K562 (cell line): ENCODE measurements around the gene FAM234B. TPM values are rescaled to one million over a fixed set of nuclear protein-coding genes. Genes with fewer than 3 reads are reported as not detected.
A peak's percentile ranks its signal among the peaks of the same experiment; 100 is the strongest.

Source experiments
- ATAC-seq: fragments of 200-7000 bp; cut with Tn5 transposase; 3 replicates; pipeline ENCODE4 v1.9.1; 2020; ENCODE audit warnings: moderate library complexity
- BruUV-seq: library from RNA; stranded (reverse); fragments of 400-500 nt; replicated peaks from 2 replicates; lab custom pipeline; 2021; lab: Mats Ljungman, UMichigan
- CTCF ChIA-PET: fragments of 300-600 bp; formaldehyde crosslinking; extraction: SDS; loops from one replicate; lab custom pipeline; 2021; ENCODE audit warnings: low intra/inter-chr PET ratio; lab: Yijun Ruan, JAX
- POLR2A ChIA-PET: fragments of 300-600, 350-650 bp; sonication (Branson Sonifier 250); formaldehyde crosslinking; extraction: SDS; loops from one replicate; lab custom pipeline; 2021; ENCODE audit warnings: antibody characterized with exemption, inconsistent platforms; lab: Yijun Ruan, JAX
- DNase-seq, 4 experiments: peaks; one replicate each; pipeline versions ENCODE4 v3.0.0 to v3.0.0-alpha.2; 2011 to 2018; ENCODE audit warnings: low spot score in 3 of 4, mixed read lengths in 3 of 4; ENCODE audit errors: extremely low read depth in 1 of 4
- FAIRE-seq: peaks from 2 replicates; lab custom pipeline; 2011; peaks lifted over from hg19 to GRCh38; lab: Jason Lieb, UNC
- H2AFZ ChIP-seq: 2 replicates; pipeline ENCODE4 v1.6.0; 2011; ENCODE audit warnings: low read depth, low read length, control low read depth, inconsistent platforms
- H3K27ac ChIP-seq: fragments of 200-600 bp; 3 replicates; pipeline ENCODE4 v1.8.0; 2011; ENCODE audit warnings: low read depth, mild to moderate bottlenecking, control low read depth, inconsistent platforms, low read length, moderate library complexity, mixed read lengths; ENCODE audit errors: extremely low read depth
- H3K27me3 ChIP-seq, 2 experiments: fragments of 300-600 bp in 1 of 2; 2 replicates in 1 of 2; 3 replicates in 1 of 2; pipeline versions ENCODE4 v1.6.0 to v1.8.0; 2011; ENCODE audit warnings: inconsistent platforms in 2 of 2, low read length in 2 of 2, mild to moderate bottlenecking in 1 of 2, mixed read lengths in 1 of 2, moderate library complexity in 1 of 2; ENCODE audit not compliant: control insufficient read depth in 2 of 2, insufficient read depth in 2 of 2
- H3K36me3 ChIP-seq: fragments of 300-600 bp; 3 replicates; pipeline ENCODE4 v1.8.0; 2011; ENCODE audit warnings: mild to moderate bottlenecking, low read length, inconsistent platforms; ENCODE audit not compliant: control insufficient read depth, insufficient read depth
- H3K4me1 ChIP-seq, 2 experiments: fragments of 200-600 bp in 1 of 2; replicated peaks in 1 of 2; 2 replicates in 1 of 2; 3 replicates in 1 of 2; pipeline versions ENCODE4 v1.5.1 to v1.8.0; 2011; ENCODE audit warnings: inconsistent platforms in 2 of 2, low read length in 2 of 2, mild to moderate bottlenecking in 1 of 2, mixed read lengths in 1 of 2, moderate library complexity in 1 of 2; ENCODE audit not compliant: control insufficient read depth in 2 of 2, insufficient read depth in 2 of 2
- H3K4me2 ChIP-seq: 2 replicates; pipeline ENCODE4 v1.6.1; 2011; ENCODE audit warnings: low read length, control low read depth, inconsistent platforms, mixed read lengths; ENCODE audit not compliant: insufficient read depth
- H3K4me3 ChIP-seq: fragments of 200-600 bp; sonication (generic), shearing (Covaris generic); 2 replicates; pipeline ENCODE4 v1.5.1; 2016; ENCODE audit warnings: control low read depth, inconsistent platforms
- H3K79me2 ChIP-seq: fragments of 200-600 bp; 3 replicates; pipeline ENCODE4 v1.8.0; 2011; ENCODE audit warnings: low read length, inconsistent platforms; ENCODE audit not compliant: control insufficient read depth, insufficient read depth
- H3K9ac ChIP-seq, 2 experiments: 2 replicates each; pipeline versions ENCODE4 v1.6.0 to v1.6.1; 2011; ENCODE audit warnings: low read depth in 2 of 2, low read length in 2 of 2, control low read depth in 1 of 2, inconsistent platforms in 1 of 2, mild to moderate bottlenecking in 1 of 2, mixed read lengths in 1 of 2; ENCODE audit not compliant: insufficient read depth in 1 of 2
- H3K9me1 ChIP-seq: one replicate; pipeline ENCODE4 v1.6.0; 2011; ENCODE audit warnings: inconsistent platforms, mild to moderate bottlenecking, low read length, moderate library complexity; ENCODE audit not compliant: control insufficient read depth, insufficient read depth
- H3K9me3 ChIP-seq: replicated peaks from 2 replicates; pipeline ENCODE4 v1.5.1; 2011; ENCODE audit warnings: low read depth, low read length, inconsistent platforms; ENCODE audit not compliant: control insufficient read depth, insufficient read depth
- H4K20me1 ChIP-seq: replicated peaks from 2 replicates; pipeline ENCODE4 v1.6.1; 2011; ENCODE audit warnings: low read length, inconsistent platforms, mixed read lengths; ENCODE audit not compliant: control insufficient read depth, insufficient read depth
- MED1 ChIP-seq: sonication (generic); formaldehyde crosslinking; IDR thresholded peaks from 2 replicates; pipeline ENCODE4 v1.8.1; 2023; ENCODE audit warnings: missing genetic modification reagents, borderline replicate concordance
- RBM25 ChIP-seq: fragments of 200-400 bp; formaldehyde crosslinking; IDR thresholded peaks from 2 replicates; pipeline ENCODE4 v1.6.1; 2018; ENCODE audit warnings: low read length, low read depth, moderate library complexity; ENCODE audit not compliant: severe bottlenecking
- SRF ChIP-seq, 2 experiments: fragments of 250-450, 450-650 bp in 1 of 2; sonication (Bioruptor Pico) in 1 of 2; sonication (generic) in 1 of 2; formaldehyde crosslinking; IDR thresholded peaks; 2 replicates each; pipeline versions ENCODE4 v1.5.0 to v1.5.1; 2020 to 2022; ENCODE audit warnings: mild to moderate bottlenecking in 1 of 2, missing genetic modification reagents in 1 of 2
- ZNF384 ChIP-seq: IDR thresholded peaks from 2 replicates; pipeline ENCODE4 v1.6.1; 2012; ENCODE audit warnings: low read depth, low read length, improper control_type of control experiment
- WGBS: fragments of 100-300 bp; shearing (Covaris generic); methylation state at CpG from one replicate; pipeline ENCODE4 v1.1.6; 2016; ENCODE audit warnings: low coverage, mixed read lengths; ENCODE audit not compliant: insufficient coverage; ENCODE audit errors: missing lambda C conversion rate; 5-methylcytosine and 5-hydroxymethylcytosine counted together
- in situ Hi-C: fragments of 300-500 bp; cut with MboI; formaldehyde crosslinking; loops from 4 replicates; pipeline ENCODE4 v1.15.0; 2018; ENCODE audit warnings: inconsistent platforms, mixed read lengths
- intact Hi-C: fragments of 100-400 bp; cut with micrococcal nuclease; formaldehyde crosslinking; loops from 2 replicates; pipeline ENCODE4 v1.14.2; 2022
- polyA plus RNA-seq, 8 experiments: library from polyadenylated mRNA; depleted of rRNA in 4 of 8; stranded (reverse) in 5 of 8; unstranded in 3 of 8; fragments of >200 nt; fragmentation: Nextera tagmentation in 2 of 8; fragmentation: Illumina TruSeq in 1 of 8; extraction: Ambion mirVana in 2 of 8; extraction: Trizol in 1 of 8; gene quantifications; 2 replicates each; pipeline versions ENCODE4 v1.2.1 to v1.2.3, GENCODE V29; 2011 to 2014; ENCODE audit warnings: inconsistent platforms in 1 of 8, missing spikeins in 1 of 8
- total RNA-seq, 7 experiments: library from RNA; depleted of rRNA in 6 of 7; stranded (reverse); fragments of >200 nt in 6 of 7; fragmentation: Illumina TruSeq in 2 of 7; extraction: Trizol in 2 of 7; gene quantifications; 2 replicates each; pipeline versions ENCODE4 v1.2.1 to v1.2.3, GENCODE V29; 2011 to 2021; ENCODE audit warnings: low replicate concordance in 1 of 7
- TF ChIP-seq, protein P1 (sequence below), 2 experiments: fragments of 450-650 bp; formaldehyde crosslinking in 1 of 2; IDR thresholded peaks; 2 replicates each; pipeline versions ENCODE4 v1.4.0 to v1.6.1; 2014 to 2020; ENCODE audit warnings: mild to moderate bottlenecking in 2 of 2, borderline replicate concordance in 1 of 2, low read depth in 1 of 2

Gene FAM234B
- total and polyA plus RNA-seq, 9 of the 15 experiments (the other 6 are each of a cell fraction or from before 2014, with no cell fraction given), result 1.00 to 4.3 (median 2.0) TPM

DNA sequence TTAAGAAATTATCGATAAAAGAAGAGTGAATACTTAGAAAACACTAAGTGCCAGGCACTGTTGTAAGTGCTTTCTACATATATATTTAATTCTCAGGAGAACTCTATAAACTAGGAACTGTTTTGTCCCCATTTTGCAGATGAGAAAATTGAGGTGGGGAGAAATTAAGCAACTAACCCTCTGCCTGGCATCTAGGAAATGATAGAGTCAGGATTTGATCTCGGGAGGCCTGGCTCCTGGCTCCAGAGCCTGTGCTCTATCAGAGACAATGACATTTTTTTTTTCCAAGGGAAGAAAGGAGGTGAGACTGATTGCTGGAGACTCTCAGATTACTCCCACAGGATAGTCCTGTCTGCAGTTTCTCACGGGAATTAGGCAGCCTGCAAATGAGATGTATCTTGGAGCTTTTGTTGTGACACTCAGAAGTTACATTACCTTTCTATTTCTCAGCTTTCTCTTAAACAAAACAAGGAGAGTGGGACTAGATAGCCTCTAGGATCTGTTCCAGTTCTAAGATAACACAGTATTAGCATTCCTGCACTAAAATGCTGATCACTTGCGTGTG lies 1.4 kb upstream of the FAM234B start:
- no TSS peak for BruUV-seq
- POLR2A ChIA-PET, result no interaction called here
- H3K9ac ChIP-seq, result no peak overlapping the region
- no peaks in the 10 kb centered on the region for H3K36me3 ChIP-seq
- H4K20me1 ChIP-seq, result no peaks in the 10 kb centered on the region
- H3K27ac ChIP-seq, result no peak overlapping the region
- H3K27me3 ChIP-seq, result no peaks in the 10 kb centered on the region
- no peaks in the 10 kb centered on the region for H3K9me3 ChIP-seq
- no peak for FAIRE-seq
- CTCF ChIA-PET, result no interaction called here
- H3K79me2 ChIP-seq, result no peaks in the 10 kb centered on the region
- no peaks in the 10 kb centered on the region for H3K9me1 ChIP-seq
- peak; percentile 55 for TF ChIP-seq RBM25
- TF ChIP-seq MED1 (CRISPR knock-in tag), result no peak
- intact Hi-C loops, result no loop called here
- H3K4me1 ChIP-seq, result peaks cover 0 to 10% of the 10 kb centered on the region in 2 experiments; a peak in 3 of 5 replicates
- ATAC-seq, result no peak
- in situ Hi-C loops, result no loop called here
- WGBS, result 5% methylated on average over 4 of the region's 4 CpGs
- no peak overlapping the region for H3K4me3 ChIP-seq
- H2AFZ ChIP-seq, result no peak overlapping the region
- DNase-seq, result no peak
- H3K4me2 ChIP-seq, result no peak overlapping the region

DNA sequence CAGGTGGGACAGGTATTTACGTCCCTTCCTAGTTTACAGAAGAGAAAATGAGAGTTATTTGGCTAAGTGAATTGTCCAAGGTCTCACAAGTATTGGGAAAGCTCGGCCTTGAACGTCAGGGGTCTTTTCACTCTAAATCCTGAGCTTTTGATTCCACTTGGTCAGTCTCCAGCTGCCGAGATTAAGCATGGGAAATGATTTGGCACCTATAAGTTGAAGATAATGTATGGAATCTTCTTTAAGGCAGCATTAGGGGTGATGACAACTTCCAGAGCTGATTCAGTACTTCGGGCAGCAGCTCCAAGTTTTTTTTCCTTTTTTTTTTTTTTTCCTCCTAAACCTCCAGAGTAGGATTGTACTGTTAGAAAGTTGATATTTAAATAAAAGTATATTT lies 722 bp downstream of the FAM234B start:
- TF ChIP-seq ZNF384, result 0 out of 2 replicates have a peak, but pooled peaks have one; percentile 12
- TF ChIP-seq, protein P1, sequence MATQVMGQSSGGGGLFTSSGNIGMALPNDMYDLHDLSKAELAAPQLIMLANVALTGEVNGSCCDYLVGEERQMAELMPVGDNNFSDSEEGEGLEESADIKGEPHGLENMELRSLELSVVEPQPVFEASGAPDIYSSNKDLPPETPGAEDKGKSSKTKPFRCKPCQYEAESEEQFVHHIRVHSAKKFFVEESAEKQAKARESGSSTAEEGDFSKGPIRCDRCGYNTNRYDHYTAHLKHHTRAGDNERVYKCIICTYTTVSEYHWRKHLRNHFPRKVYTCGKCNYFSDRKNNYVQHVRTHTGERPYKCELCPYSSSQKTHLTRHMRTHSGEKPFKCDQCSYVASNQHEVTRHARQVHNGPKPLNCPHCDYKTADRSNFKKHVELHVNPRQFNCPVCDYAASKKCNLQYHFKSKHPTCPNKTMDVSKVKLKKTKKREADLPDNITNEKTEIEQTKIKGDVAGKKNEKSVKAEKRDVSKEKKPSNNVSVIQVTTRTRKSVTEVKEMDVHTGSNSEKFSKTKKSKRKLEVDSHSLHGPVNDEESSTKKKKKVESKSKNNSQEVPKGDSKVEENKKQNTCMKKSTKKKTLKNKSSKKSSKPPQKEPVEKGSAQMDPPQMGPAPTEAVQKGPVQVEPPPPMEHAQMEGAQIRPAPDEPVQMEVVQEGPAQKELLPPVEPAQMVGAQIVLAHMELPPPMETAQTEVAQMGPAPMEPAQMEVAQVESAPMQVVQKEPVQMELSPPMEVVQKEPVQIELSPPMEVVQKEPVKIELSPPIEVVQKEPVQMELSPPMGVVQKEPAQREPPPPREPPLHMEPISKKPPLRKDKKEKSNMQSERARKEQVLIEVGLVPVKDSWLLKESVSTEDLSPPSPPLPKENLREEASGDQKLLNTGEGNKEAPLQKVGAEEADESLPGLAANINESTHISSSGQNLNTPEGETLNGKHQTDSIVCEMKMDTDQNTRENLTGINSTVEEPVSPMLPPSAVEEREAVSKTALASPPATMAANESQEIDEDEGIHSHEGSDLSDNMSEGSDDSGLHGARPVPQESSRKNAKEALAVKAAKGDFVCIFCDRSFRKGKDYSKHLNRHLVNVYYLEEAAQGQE (IDR thresholded peaks at IDR 0.05; ENCODE audit: borderline replicate concordance), result peak; percentile 27; the same call in 1 of the 2 replicates
- TF ChIP-seq, protein P1 (CRISPR knock-in tag; IDR thresholded peaks at IDR 0.05; ENCODE audit: low read depth), result no peak
- no peak for TF ChIP-seq SRF (CRISPR knock-in tag; IDR thresholded peaks at IDR 0.05)
- Histone ChIP-seq H3K36me3 (no peaks in the 10 kb centered on the region), H3K4me2 (peak overlapping the region; percentile 91), H4K20me1 (no peaks in the 10 kb centered on the region), H3K27ac (no peak overlapping the region), H3K9me3 (no peaks in the 10 kb centered on the region), H3K4me3 (peak overlapping the region; percentile 87), H3K27me3 (no peaks in the 10 kb centered on the region), H3K9me1 (no peaks in the 10 kb centered on the region), H3K9ac (peak overlapping the region; percentile 34 to 93; a peak in 3 of 4 replicates), H3K79me2 (no peaks in the 10 kb centered on the region), H3K4me1 (peaks cover 0 to 10% of the 10 kb centered on the region in 2 experiments; a peak in 3 of 5 replicates), H2AFZ (peak overlapping the region; percentile 96)
- WGBS, result 6% methylated on average over 4 of the region's 5 CpGs
- ATAC-seq, result no peak
- in situ Hi-C loops, result no loop called here
- ChIA-PET CTCF (no interaction called here), POLR2A (interaction anchor here (1.2 kb wide), 1 partner anchor 21 kb away, joined by 3 read pairs; no protein-coding TSS in a partner anchor)
- BruUV-seq, result no TSS peak
- DNase-seq, result no peak
- FAIRE-seq, result no peak
- intact Hi-C loops, result no loop called here
